Nephron (organoid): Measurements from ENCODE around the gene VHLL.

Source experiments
- H3K27ac Mint-ChIP-seq, 3 experiments: 2 replicates each; pipeline ENCODE4 v1.8.0; 2020; ENCODE audit warnings: mixed read lengths in 3 of 3, mild to moderate bottlenecking in 2 of 3, moderate library complexity in 1 of 3
- H3K27me3 Mint-ChIP-seq: 2 replicates; pipeline ENCODE4 v1.8.0; 2021; ENCODE audit warnings: low read depth, mild to moderate bottlenecking, moderate library complexity, mixed read lengths
- H3K36me3 Mint-ChIP-seq: 2 replicates; pipeline ENCODE4 v1.8.0; 2020; ENCODE audit warnings: low read depth, mixed read lengths
- H3K4me1 Mint-ChIP-seq: 2 replicates; pipeline ENCODE4 v1.8.0; 2020; ENCODE audit warnings: mixed read lengths
- H3K4me3 Mint-ChIP-seq, 3 experiments: 2 replicates each; pipeline ENCODE4 v1.8.0; 2020; ENCODE audit warnings: mild to moderate bottlenecking in 3 of 3, mixed read lengths in 3 of 3, moderate library complexity in 2 of 3
- H3K9me3 Mint-ChIP-seq: 2 replicates; pipeline ENCODE4 v1.8.0; 2020; ENCODE audit warnings: mixed read lengths
- TF ChIP-seq, protein P1 (sequence below), 3 experiments: fragments of 200-600 bp; sonication (generic); IDR thresholded peaks; one replicate each; pipeline ENCODE4 v1.5.0; 2021; ENCODE audit warnings: antibody characterized with exemption in 3 of 3; ENCODE audit not compliant: unreplicated experiment in 3 of 3

VHLL gene

DNA sequence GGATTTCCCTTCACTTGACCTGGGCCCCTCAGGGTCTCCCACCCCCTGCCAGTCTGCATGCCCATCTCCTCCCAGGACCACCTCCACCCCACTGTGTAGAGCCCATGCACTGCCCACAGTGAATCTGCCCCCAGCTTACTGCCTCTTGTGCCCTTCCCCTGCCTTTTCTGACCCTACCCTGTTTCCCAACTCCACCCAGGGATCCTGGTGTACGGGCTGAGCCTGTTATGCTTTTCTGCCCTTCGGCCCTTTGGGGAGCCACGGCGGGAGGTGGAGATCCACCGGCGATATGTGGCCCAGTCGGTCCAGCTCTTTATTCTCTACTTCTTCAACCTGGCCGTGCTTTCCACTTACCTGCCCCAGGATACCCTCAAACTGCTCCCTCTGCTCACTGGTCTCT is 13.0 kb downstream of the VHLL start:
- no peaks in the 10 kb centered on the region for H3K27me3 Mint-ChIP-seq
- H3K36me3 Mint-ChIP-seq, result peaks cover 5% of the 10 kb centered on the region
- no peaks in the 10 kb centered on the region for H3K9me3 Mint-ChIP-seq
- peak overlapping the region in 2 of 3 experiments; percentile 19 to 39 for H3K4me3 Mint-ChIP-seq
- H3K4me1 Mint-ChIP-seq, result peaks cover 22% of the 10 kb centered on the region
- TF ChIP-seq, protein P1, sequence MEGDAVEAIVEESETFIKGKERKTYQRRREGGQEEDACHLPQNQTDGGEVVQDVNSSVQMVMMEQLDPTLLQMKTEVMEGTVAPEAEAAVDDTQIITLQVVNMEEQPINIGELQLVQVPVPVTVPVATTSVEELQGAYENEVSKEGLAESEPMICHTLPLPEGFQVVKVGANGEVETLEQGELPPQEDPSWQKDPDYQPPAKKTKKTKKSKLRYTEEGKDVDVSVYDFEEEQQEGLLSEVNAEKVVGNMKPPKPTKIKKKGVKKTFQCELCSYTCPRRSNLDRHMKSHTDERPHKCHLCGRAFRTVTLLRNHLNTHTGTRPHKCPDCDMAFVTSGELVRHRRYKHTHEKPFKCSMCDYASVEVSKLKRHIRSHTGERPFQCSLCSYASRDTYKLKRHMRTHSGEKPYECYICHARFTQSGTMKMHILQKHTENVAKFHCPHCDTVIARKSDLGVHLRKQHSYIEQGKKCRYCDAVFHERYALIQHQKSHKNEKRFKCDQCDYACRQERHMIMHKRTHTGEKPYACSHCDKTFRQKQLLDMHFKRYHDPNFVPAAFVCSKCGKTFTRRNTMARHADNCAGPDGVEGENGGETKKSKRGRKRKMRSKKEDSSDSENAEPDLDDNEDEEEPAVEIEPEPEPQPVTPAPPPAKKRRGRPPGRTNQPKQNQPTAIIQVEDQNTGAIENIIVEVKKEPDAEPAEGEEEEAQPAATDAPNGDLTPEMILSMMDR (IDR thresholded peaks at IDR 0.05; ENCODE audit: unreplicated experiment in 3 of 3), result no peak
- no peak overlapping the region for H3K27ac Mint-ChIP-seq

GRCh38 chr1:156285437-156285836 is 13.7 kb downstream of the VHLL start:
- H3K9me3 Mint-ChIP-seq, result no peaks in the 10 kb centered on the region
- TF ChIP-seq, protein P1 (IDR thresholded peaks at IDR 0.05; ENCODE audit: unreplicated experiment in 3 of 3), result no peak
- peaks cover 5% of the 10 kb centered on the region for H3K36me3 Mint-ChIP-seq
- H3K4me1 Mint-ChIP-seq, result peaks cover 27% of the 10 kb centered on the region
- H3K27ac Mint-ChIP-seq, result no peak overlapping the region
- peak overlapping the region in 1 of 3 experiments; percentile 34 for H3K4me3 Mint-ChIP-seq
- no peaks in the 10 kb centered on the region for H3K27me3 Mint-ChIP-seq

DNA sequence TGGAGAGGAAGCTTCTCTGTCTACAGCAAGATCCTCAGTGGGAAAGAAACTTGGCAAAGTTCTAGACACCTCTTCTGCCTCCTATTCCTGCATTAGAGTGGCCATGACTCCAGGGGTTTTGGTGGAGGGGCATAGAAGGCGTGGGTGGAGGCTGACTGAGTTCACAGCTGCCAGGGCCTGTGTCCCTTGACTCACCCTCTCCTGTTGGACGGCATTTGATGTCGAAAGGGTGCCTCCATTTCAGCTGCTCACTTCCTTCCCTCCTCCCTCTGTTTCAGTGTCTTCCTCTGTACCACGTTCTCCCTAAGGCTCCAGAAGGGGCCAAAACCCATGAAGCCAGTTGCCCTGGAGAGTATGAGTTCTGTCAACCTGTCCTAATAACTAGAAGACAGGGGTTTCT is 14.3 kb downstream of the VHLL start:
- TF ChIP-seq, protein P1 (IDR thresholded peaks at IDR 0.05; ENCODE audit: unreplicated experiment in 3 of 3), result no peak
- Mint-ChIP-seq H3K4me1 (peaks cover 33% of the 10 kb centered on the region), H3K9me3 (no peaks in the 10 kb centered on the region), H3K27ac (no peak overlapping the region), H3K36me3 (peaks cover 5% of the 10 kb centered on the region), H3K27me3 (no peaks in the 10 kb centered on the region), H3K4me3 (peak overlapping the region; percentile 60 to 96 (median 93))

DNA sequence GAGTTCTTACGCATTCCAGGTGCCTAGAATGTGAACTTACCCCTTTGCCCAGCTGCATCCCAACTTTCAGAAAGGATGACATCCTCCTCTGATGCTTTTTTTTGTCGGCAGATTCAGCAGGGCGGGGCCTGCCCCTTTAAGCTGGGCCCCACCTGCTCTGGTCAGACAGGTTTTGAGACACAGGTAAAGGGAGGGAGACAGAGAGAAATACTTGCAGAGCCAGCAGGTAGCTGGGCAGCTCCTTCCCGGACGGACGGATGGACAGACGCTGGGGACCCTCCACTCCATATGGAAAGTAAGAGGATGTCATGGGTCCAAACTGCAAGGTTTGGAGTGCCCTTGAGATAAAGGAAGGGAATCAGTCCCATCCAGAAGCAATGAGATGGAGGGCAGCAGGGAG is 15.0 kb downstream of the VHLL start, which contains the start of gene TMEM79:
TSS of gene TMEM79 (plus strand) at position 214 of the 400 bp plus-strand sequence. CDS start 902 bp downstream, outside the sequence.
- Mint-ChIP-seq H3K9me3 (no peaks in the 10 kb centered on the region), H3K27ac (peak within 1 kb of the TSS; percentile 89 to 94 (median 92)), H3K36me3 (peaks cover 5% of the 10 kb centered on the region), H3K4me1 (peaks cover 33% of the 10 kb centered on the region), H3K4me3 (peak within 1 kb of the TSS; percentile 91 to 96 (median 93)), H3K27me3 (no peaks in the 10 kb centered on the region)
- TF ChIP-seq, protein P1 (IDR thresholded peaks at IDR 0.05; ENCODE audit: unreplicated experiment in 3 of 3), result no peak

DNA sequence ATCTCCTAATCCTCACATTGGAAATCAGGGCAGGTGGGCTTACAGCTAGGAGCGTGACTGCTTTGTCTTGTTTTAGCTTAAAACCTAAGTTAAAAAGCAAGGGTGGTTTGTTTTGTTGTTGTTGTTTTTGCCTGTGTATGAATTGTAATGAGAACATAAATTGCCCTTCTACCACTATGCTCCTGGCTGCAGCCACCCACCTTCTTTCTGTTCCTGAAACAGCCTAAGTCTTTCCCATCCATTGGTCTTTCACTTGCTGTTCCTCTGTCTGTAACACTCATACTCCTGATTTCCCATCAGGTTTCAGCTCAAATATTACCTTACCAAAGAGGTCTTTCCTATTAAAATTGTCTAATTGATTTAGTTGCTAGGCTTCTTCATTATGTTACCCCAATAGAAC is 15.6 kb downstream of the VHLL start:
- TF ChIP-seq, protein P1 (IDR thresholded peaks at IDR 0.05; ENCODE audit: unreplicated experiment in 3 of 3), result no peak
- H3K27ac Mint-ChIP-seq, result peak overlapping the region; percentile 89 to 94 (median 92)
- H3K4me3 Mint-ChIP-seq, result peak overlapping the region; percentile 91 to 96 (median 93)
- H3K9me3 Mint-ChIP-seq, result no peaks in the 10 kb centered on the region
- peaks cover 3% of the 10 kb centered on the region for H3K36me3 Mint-ChIP-seq
- H3K27me3 Mint-ChIP-seq, result no peaks in the 10 kb centered on the region
- H3K4me1 Mint-ChIP-seq, result peaks cover 33% of the 10 kb centered on the region

- H3K36me3 Mint-ChIP-seq, result peaks cover 12% of the 10 kb centered on the region
- H3K4me1 Mint-ChIP-seq, result peaks cover 33% of the 10 kb centered on the region
- H3K9me3 Mint-ChIP-seq, result no peaks in the 10 kb centered on the region
- peak within 1 kb of the TSS; percentile 89 to 97 (median 94) for H3K27ac Mint-ChIP-seq
- peak within 1 kb of the TSS; percentile 91 to 96 (median 93) for H3K4me3 Mint-ChIP-seq
- TF ChIP-seq, protein P1 (IDR thresholded peaks at IDR 0.05; ENCODE audit: unreplicated experiment in 3 of 3), result no peak
- H3K27me3 Mint-ChIP-seq, result no peaks in the 10 kb centered on the region
Measured at GRCh38 chr1:156282479-156283222, 16.5 kb downstream of the VHLL start, which contains the start of gene SMG5. Gene SMG5 (minus strand): TSS chr1:156282825. CDS start chr1:156282680, 145 bp downstream.
